Measurements from ENCODE around the gene MGAT3.
"Not testable (repeated sequence)": the region's sequence is repeated elsewhere in the genome, so short reads cannot be mapped to it uniquely, and the experiment has no call there.

MGAT3 gene

DNA sequence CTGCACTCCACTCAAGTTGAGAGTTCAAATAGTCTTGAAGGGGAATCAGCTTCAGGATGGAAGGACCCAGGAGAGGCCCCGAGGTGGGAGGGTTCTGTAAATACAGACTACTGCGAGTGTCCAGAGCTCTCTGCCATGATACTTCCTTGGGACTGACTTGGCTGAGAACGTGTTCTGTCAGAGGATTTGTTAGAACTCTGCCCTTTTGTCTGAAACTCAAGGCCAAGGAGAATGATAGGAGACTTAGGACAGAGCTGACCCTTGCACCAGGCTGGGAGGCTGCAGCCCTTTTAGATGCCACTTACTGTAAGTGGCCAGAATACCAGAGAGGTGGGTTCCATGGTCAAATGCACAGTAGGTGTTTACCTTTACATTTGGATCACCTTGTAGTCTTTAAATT is 60.7 kb downstream of the MGAT3 start:
- no peak for DNase-seq

- no peak for DNase-seq
Measured at GRCh38 chr22:39518144-39518786, 61.5 kb downstream of the MGAT3 start.

- DNase-seq = no peak
Measured at GRCh38 chr22:39518996-39519680, 62.3 kb downstream of the MGAT3 start.

DNA sequence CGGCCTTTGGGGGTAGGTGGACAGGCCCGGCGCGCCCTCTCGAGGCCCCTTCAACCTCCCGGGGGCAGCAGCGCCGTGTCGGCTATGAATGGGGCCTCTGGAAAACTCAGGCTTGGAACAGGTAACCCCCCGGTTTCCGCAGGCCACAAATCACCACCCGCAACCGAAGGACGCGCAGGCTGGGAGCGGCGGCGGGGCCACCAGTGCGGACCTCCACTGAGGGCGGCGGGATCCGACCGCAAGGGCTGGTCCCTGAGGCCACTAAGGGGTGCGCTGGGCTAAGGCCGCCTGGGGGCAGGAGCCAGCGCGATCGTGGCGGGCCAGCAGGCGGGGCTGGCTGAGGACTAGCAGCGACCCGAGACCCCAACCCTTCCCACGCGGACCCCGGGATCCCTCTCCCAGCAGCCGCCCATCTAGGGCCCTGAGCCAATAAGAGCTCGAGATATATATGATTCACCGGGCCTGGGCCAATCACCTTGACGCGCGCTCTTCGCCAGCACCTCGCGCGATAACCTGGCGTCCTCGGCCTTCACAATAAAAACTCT is 62.9 kb downstream of the MGAT3 start:
- peak; percentile 96 for DNase-seq

GRCh38 chr22:39520226-39521105 is 63.7 kb downstream of the MGAT3 start, which contains the start of gene ATF4:
Gene ATF4, plus strand, starts transcription at chr22:39520562. Its CDS starts 884 bp downstream, at chr22:39521446.
- DNase-seq = peak; percentile 92

- not testable (repeated sequence) for DNase-seq
Measured at GRCh38 chr22:39521106-39521885, 64.5 kb downstream of the MGAT3 start.

GRCh38 chr22:39522091-39522490 is 65.3 kb downstream of the MGAT3 start:
- DNase-seq = not testable (repeated sequence)

DNA sequence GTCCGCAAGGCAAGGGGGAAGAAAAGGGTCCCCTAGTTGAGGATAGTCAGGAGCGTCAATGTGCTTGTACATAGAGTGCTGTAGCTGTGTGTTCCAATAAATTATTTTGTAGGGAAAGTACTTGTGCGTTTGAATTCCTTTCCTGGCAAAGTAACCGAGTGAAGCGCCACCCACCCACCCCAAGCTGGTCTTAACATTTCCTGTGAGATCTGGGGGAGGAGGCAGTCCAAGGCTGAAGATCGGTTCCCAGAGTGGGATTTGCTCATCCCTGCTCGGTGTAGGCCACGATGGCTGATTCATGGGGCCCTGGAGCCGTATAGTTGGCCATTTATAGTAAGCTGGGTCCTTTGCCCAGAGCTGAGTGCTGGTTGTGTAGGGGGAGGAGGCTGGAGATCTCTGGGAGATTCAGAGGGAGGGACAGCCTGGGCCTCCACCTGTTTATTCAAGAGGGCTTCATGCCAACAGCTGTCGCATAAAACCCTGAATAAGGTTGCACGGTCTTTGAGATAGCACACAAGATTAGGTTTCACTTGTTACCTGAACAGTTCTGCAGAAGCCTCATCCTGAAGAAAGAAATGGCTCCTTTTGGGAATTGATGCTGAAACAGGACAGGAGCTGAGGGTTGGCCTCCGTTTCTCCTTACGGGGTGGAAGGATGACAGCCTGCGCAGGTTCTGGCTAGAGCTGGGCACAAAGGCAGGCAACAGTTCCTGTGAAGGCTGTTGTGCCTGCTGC is 65.9 kb downstream of the MGAT3 start:
- DNase-seq = no peak

DNA sequence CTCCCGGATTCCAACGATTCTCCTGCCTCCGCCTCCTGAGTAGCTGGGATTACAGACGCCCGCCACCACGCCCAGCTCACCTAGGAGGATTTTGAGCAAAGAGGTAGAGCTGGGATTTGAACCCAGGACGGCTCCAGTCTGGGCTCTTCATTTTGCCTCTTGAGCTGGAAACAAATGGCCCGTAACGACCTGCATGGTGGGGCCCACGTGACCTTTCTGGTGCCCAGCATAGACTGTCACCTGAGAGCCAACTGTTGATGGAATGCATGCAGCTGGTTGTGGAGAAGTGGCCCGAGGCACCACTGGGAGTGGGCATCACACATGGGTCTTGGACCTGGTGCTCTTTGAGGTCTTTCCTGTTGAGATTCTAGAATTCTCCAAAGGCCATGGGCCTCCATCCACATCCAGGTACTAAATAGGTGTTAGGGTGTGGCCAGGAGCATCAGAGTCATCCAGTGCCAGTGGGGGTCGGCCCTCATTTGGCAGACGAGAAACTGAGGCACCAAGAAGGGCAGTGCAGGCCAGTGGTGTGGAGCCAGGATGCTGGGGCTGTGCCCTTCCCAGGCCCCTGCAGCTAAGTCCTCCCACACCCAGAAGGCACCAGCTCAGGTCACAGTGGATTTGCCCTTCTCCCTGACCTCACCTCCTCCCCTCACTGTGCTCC is 67.4 kb downstream of the MGAT3 start:
- no peak for DNase-seq

GRCh38 chr22:39524753-39525657 is 68.2 kb downstream of the MGAT3 start:
- DNase-seq = no peak

DNA sequence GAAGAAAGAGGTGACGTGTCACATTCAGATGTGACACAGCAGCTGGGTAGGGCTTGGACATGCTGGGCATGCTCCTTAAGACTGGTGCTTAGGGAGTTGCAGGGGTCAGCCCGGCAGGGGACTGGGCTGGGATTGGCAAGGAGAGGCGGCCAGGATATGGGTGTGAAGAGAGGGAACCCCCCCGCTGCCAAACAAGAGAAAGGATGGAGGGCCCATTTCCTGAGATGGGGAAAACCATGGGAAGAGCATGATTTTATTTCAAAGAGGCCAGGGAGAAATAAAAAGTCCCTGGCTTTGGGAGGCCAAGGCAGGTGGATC is 68.8 kb downstream of the MGAT3 start:
- no peak for DNase-seq

GRCh38 chr22:39526736-39527171 is 69.9 kb downstream of the MGAT3 start:
- no peak for DNase-seq

- DNase-seq = no peak
Measured at GRCh38 chr22:39527481-39527961, 70.7 kb downstream of the MGAT3 start.

- no peak for DNase-seq
Measured at GRCh38 chr22:39528080-39528661, 71.4 kb downstream of the MGAT3 start.

DNA sequence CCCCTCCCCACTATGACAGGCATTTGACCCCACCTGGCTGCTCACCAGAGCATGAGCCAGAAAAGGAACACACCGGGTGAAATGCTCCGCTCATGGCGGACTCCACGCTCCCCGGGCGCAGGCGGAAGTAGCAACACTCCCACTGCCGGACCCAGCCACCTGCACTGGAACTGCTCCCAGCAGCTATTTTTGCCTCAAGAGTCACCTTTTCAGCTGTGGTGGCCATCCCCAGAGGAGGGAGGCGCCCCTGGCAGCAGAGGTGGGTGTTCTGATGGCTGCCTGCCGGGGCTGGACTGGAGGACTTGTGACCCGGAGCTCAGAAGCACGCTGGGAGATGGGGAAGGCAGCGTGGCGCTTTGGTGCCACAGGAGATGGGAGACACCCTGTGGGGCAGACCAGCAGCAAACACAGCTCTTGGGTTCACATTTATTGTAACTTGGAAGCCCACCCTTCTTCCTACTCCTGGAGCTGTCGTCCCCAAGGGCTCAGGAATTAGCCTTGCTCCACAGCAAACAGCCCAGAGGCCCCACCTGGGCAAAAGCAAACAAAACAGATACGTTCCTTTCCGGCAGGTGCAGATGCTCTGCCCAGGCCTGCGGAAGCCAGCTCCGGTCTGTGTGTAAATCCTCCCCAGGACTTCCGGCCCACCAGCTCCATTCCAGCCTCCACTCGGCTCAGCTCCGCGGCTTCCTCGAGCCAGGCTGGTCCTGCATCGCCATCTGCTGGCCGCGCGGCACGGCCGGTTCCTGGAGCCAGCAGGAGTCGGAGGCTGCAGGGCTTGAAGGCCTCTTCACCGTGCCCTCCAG is 72.1 kb downstream of the MGAT3 start:
- peak; percentile 86 for DNase-seq

- no peak for DNase-seq
Measured at GRCh38 chr22:39529487-39529851, 72.7 kb downstream of the MGAT3 start.

DNA sequence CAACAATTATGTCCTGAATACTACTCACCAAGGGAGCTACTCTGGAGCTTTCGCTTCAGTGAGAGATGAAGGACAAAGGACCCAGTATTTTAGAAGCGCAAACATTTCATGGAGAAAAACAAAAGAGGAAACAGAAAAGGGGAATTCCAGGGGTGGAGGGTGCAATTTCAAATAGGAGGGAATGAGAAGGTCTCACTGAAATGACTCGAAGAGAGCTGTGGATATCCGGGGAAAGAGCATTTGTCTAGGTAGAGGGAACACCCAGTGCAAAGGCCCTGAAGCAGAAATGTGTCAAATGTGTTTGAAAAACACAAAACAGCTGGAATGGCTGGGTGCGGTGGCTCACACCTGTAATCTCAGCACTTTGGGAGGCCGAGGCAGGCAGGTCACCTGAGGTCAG is 73.3 kb downstream of the MGAT3 start:
- DNase-seq = no peak

GRCh38 chr22:39530692-39531331 is 74.0 kb downstream of the MGAT3 start:
- DNase-seq = no peak
